ENCODE measurements around the gene MSLN.

The MSLN gene

GRCh38 chr16:805474-805873 lies 44.9 kb downstream of the MSLN start:
- TF ChIP-seq, protein P1, sequence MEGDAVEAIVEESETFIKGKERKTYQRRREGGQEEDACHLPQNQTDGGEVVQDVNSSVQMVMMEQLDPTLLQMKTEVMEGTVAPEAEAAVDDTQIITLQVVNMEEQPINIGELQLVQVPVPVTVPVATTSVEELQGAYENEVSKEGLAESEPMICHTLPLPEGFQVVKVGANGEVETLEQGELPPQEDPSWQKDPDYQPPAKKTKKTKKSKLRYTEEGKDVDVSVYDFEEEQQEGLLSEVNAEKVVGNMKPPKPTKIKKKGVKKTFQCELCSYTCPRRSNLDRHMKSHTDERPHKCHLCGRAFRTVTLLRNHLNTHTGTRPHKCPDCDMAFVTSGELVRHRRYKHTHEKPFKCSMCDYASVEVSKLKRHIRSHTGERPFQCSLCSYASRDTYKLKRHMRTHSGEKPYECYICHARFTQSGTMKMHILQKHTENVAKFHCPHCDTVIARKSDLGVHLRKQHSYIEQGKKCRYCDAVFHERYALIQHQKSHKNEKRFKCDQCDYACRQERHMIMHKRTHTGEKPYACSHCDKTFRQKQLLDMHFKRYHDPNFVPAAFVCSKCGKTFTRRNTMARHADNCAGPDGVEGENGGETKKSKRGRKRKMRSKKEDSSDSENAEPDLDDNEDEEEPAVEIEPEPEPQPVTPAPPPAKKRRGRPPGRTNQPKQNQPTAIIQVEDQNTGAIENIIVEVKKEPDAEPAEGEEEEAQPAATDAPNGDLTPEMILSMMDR (IDR thresholded peaks at IDR 0.05; ENCODE audit: low read depth, low read length, missing control alignments), result no peak
- no peak overlapping the region for H3K4me3 ChIP-seq (ENCODE audit: low read depth, low read length)
- DNase-seq (ENCODE audit: low read depth), result no peak
- in situ Hi-C loops (cut with HindIII; ENCODE audit: low sequenced_read_pairs), result no loop called here

DNA sequence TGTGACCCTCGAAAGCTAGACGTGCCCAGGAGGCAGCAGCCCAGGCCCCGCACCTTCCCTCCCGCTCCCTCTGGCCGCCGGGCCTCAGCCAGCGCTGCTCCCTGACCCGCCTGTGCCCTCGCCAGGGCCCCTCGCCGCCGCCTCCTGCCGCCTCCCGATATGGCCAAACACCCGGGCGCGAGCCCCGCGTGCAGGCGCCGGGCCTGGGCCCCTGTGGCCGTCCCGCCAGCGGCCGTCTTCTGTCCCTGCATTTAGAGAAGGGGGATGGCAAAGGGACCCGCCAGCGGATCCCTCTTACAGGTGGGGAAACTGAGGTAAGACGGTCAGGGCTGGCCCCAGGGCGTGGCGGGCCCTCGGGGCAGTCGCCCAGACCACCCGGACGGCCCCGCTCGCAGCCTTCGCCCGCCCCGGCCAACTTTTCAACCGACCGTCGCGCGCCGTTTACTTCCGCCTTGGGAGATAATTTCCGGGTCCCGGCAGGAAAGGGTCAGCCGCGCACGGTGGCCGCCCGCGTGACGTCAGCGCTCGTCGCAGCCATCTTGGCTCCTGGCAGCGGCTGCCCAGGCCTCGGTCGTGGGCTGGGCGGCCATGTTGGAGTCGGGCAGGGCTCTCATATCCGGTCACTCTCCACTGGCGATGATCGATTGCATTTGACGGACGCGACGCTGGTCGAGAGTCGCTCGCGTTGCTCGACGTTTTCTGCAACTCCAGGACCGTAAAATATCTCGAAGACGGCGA lies 47.0 kb downstream of the MSLN start:
- DNase-seq (ENCODE audit: low read depth), result peak; percentile 80
- in situ Hi-C loops (cut with HindIII; ENCODE audit: low sequenced_read_pairs), result no loop called here
- TF ChIP-seq, protein P1 (IDR thresholded peaks at IDR 0.05; ENCODE audit: low read depth, low read length, missing control alignments), result no peak
- peak overlapping the region; percentile 70 for H3K4me3 ChIP-seq (ENCODE audit: low read depth, low read length)

DNA sequence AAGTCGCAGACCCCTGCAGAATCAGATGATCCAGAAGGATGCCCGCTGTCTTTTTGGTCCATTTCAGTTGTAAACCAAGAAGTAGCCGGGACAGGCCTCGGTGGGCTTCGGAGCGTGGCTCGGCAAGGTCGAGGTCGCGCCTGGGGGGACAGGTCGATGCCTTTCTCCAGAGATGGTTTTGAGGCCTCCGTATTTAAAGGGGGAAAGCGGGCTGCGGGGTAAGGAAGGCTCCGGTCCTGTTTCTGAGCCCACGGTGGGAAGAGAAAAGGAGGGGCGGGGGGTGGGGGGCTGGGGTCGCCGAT lies 47.5 kb downstream of the MSLN start:
- no peak for DNase-seq (ENCODE audit: low read depth)
- in situ Hi-C loops (cut with HindIII; ENCODE audit: low sequenced_read_pairs), result no loop called here

DNA sequence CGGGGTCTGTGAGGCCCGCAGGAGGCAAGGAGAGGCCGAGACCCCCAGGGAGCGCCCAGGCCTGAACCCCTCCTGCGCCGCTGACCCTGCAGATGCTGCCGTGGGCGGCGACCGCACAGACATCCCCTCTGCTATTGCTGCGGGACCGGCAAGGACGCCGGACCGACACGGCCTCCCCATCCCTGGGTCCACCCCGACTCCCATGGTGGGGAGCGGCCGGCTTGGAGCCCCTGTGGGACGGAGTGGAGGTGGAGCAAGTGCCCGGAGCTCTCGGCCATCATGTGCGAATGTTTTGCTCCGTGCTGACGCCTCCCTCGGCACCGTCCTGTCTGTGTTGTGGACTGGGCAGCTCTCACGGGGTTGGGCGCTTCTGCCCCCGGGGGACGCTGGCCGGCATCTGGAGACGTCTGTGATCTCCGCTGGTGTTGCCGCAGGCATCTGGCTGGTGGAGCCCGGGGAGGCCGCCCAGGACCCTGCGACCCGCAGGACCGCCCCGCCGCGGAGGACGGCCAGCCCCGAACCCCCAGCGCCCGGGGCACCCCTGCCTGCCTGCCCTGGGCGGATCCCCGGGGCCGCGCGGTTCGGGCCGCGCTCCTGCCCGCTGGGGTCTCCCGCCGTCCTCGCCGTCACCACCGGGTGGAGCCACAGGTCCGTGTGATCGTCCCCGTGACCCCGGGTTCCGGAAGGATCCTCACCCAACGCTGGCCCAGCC lies 52.8 kb downstream of the MSLN start:
- no peak for DNase-seq (ENCODE audit: low read depth)
- TF ChIP-seq, protein P1 (IDR thresholded peaks at IDR 0.05; ENCODE audit: low read depth, low read length, missing control alignments), result peak; percentile 44
- in situ Hi-C loops (cut with HindIII; ENCODE audit: low sequenced_read_pairs), result no loop called here
- H3K4me3 ChIP-seq (ENCODE audit: low read depth, low read length), result peak overlapping the region; percentile 10

More for the DNA sequence above, 47.5 kb downstream of the MSLN start:
- peak overlapping the region; percentile 70 for H3K4me3 ChIP-seq (ENCODE audit: low read depth, low read length)
- TF ChIP-seq, protein P1 (IDR thresholded peaks at IDR 0.05; ENCODE audit: low read depth, low read length, missing control alignments), result no peak

- TF ChIP-seq, protein P1 (IDR thresholded peaks at IDR 0.05; ENCODE audit: low read depth, low read length, missing control alignments), result no peak
- in situ Hi-C loops (cut with HindIII; ENCODE audit: low sequenced_read_pairs), result no loop called here
- no peak for DNase-seq (ENCODE audit: low read depth)
- no peak overlapping the region for H3K4me3 ChIP-seq (ENCODE audit: low read depth, low read length)
Measured at GRCh38 chr16:813916-814412, 53.4 kb downstream of the MSLN start.

GRCh38 chr16:814974-815373 lies 54.4 kb downstream of the MSLN start:
- in situ Hi-C loops (cut with HindIII; ENCODE audit: low sequenced_read_pairs), result no loop called here
- DNase-seq (ENCODE audit: low read depth), result peak; percentile 42

More at GRCh38 chr16:814974-815373, 54.4 kb downstream of the MSLN start:
- TF ChIP-seq, protein P1 (IDR thresholded peaks at IDR 0.05; ENCODE audit: low read depth, low read length, missing control alignments), result no peak
- H3K4me3 ChIP-seq (ENCODE audit: low read depth, low read length), result no peak overlapping the region

Data from astrocyte of the cerebellum (primary cell).